SK-N-SH (cell line): Measurements from ENCODE around the gene CPED1.

ENCODE experiments used
- CTCF ChIP-seq: fragments of 200-600 bp; sonication (generic); IDR thresholded peaks from 2 replicates; pipeline ENCODE4 v1.6.1; 2017; ENCODE audit warnings: antibody characterized with exemption, mild to moderate bottlenecking, moderate library complexity
- RFX5 ChIP-seq: IDR thresholded peaks from 2 replicates; pipeline ENCODE4 v1.6.1; 2012; ENCODE audit warnings: mild to moderate bottlenecking, improper control_type of control experiment, low read length
- SIN3A ChIP-seq: IDR thresholded peaks from 2 replicates; pipeline ENCODE4 v1.6.1; 2012; ENCODE audit warnings: low read depth, mild to moderate bottlenecking, low read length, moderate library complexity, borderline replicate concordance

DNA sequence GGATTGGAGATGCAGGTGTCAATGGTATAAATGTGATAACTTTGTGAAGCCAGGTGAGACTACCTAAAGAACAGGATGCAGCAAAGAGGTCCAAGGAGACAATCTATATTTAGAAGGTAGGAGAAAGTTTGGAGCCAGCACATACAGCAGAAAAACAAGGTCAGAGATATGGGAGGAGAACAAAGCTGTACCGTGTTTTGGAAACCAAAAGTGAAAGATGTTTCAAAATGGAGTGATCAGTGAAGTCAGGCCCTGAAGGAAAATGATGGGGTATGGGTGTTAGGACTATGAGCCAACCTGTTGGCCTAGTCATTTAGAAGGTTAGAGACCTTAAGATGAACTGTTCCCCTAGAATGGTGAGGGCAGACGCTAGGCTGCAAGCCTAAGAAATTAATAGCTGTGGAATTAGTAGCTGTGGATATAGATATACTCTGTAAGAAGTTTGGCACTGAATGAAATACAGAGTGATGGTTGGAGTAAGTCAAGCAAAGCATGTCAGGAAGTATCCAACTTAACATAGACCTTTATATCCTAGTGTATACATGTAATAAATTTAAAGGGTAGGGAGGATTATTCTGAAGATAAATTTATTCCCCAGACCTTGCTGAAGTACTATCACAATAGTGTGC, 190.5 kb downstream of the CPED1 start:
- no peak for TF ChIP-seq RFX5
- TF ChIP-seq SIN3A, result no peak
- TF ChIP-seq CTCF, result no peak
